H9 (cell line): ENCODE data around the gene SEMA5A. TPM values are rescaled to one million over a fixed set of nuclear protein-coding genes. Genes with fewer than 3 reads are reported as not detected.

Experiments used
- DNase-seq: peaks from one replicate; pipeline ENCODE4 v3.0.0-alpha.2; 2017
- H2AFZ ChIP-seq: one replicate; pipeline ENCODE4 v1.6.1; 2013; ENCODE audit warnings: mild to moderate bottlenecking, low read length, control low read depth, moderate library complexity
- H2AK5ac ChIP-seq: 2 replicates; pipeline ENCODE4 v1.6.1; 2013; ENCODE audit warnings: low read length, control low read depth, mixed read lengths; ENCODE audit not compliant: insufficient read length
- H2BK120ac ChIP-seq: one replicate; pipeline ENCODE4 v1.6.1; 2013; ENCODE audit warnings: low read depth, mild to moderate bottlenecking, low read length, control low read depth, inconsistent platforms; ENCODE audit not compliant: poor library complexity, severe bottlenecking
- H2BK12ac ChIP-seq: 2 replicates; pipeline ENCODE4 v1.6.1; 2013; ENCODE audit warnings: low read length, control low read depth, mixed read lengths, low read depth; ENCODE audit not compliant: insufficient read length
- H2BK15ac ChIP-seq: 2 replicates; pipeline ENCODE4 v1.6.1; 2013; ENCODE audit warnings: low read depth, low read length, control low read depth
- H2BK20ac ChIP-seq: one replicate; pipeline ENCODE4 v1.6.1; 2013; ENCODE audit warnings: low read depth, mild to moderate bottlenecking, low read length, control low read depth, inconsistent platforms; ENCODE audit not compliant: poor library complexity, severe bottlenecking
- H2BK5ac ChIP-seq: 2 replicates; pipeline ENCODE4 v1.6.1; 2013; ENCODE audit warnings: low read length, control low read depth, mixed read lengths; ENCODE audit not compliant: insufficient read length
- H3K14ac ChIP-seq: 2 replicates; pipeline ENCODE4 v1.6.1; 2013; ENCODE audit warnings: low read length, control low read depth; ENCODE audit not compliant: insufficient read depth
- H3K18ac ChIP-seq: 2 replicates; pipeline ENCODE4 v1.6.1; 2013; ENCODE audit warnings: low read depth, mild to moderate bottlenecking, mixed read lengths, low read length, control low read depth; ENCODE audit not compliant: insufficient read length
- H3K23ac ChIP-seq: 2 replicates; pipeline ENCODE4 v1.6.1; 2013; ENCODE audit warnings: low read length, control low read depth, mixed read lengths, low read depth; ENCODE audit not compliant: insufficient read length
- H3K23me2 ChIP-seq: 2 replicates; pipeline ENCODE4 v1.6.1; 2013; ENCODE audit warnings: low read depth, mild to moderate bottlenecking, mixed read lengths, low read length, control low read depth; ENCODE audit not compliant: insufficient read length, poor library complexity, severe bottlenecking
- H3K27ac ChIP-seq: 2 replicates; pipeline ENCODE4 v1.5.1; 2013; ENCODE audit warnings: low read length, control low read depth, mixed read lengths, low read depth; ENCODE audit not compliant: insufficient read length
- H3K27me3 ChIP-seq: 2 replicates; pipeline ENCODE4 v1.6.1; 2013; ENCODE audit warnings: low read length, control low read depth, inconsistent platforms; ENCODE audit not compliant: insufficient read depth
- H3K4ac ChIP-seq: 2 replicates; pipeline ENCODE4 v1.6.1; 2013; ENCODE audit warnings: low read depth, mild to moderate bottlenecking, control low read depth, inconsistent platforms, low read length, moderate library complexity
- H3K4me1 ChIP-seq: 2 replicates; pipeline ENCODE4 v1.6.1; 2013; ENCODE audit warnings: low read length, control low read depth, inconsistent platforms; ENCODE audit not compliant: insufficient read depth
- H3K4me2 ChIP-seq: 2 replicates; pipeline ENCODE4 v1.6.1; 2013; ENCODE audit warnings: low read length, control low read depth, mixed read lengths; ENCODE audit not compliant: insufficient read length, insufficient read depth
- H3K56ac ChIP-seq: 2 replicates; pipeline ENCODE4 v1.6.1; 2013; ENCODE audit warnings: low read depth, mild to moderate bottlenecking, mixed read lengths, low read length, control low read depth; ENCODE audit not compliant: insufficient read length
- H3K79me1 ChIP-seq: 2 replicates; pipeline ENCODE4 v1.6.1; 2013; ENCODE audit warnings: low read depth, mild to moderate bottlenecking, moderate library complexity, low read length, control low read depth, inconsistent platforms; ENCODE audit not compliant: insufficient read depth, poor library complexity, severe bottlenecking
- H3K79me2 ChIP-seq: 2 replicates; pipeline ENCODE4 v1.6.1; 2013; ENCODE audit warnings: low read length, control low read depth, inconsistent platforms; ENCODE audit not compliant: insufficient read depth
- H3K9ac ChIP-seq: 2 replicates; pipeline ENCODE4 v1.6.1; 2013; ENCODE audit warnings: low read length, control low read depth, mixed read lengths; ENCODE audit not compliant: insufficient read length; ENCODE audit errors: extremely low read depth
- H3K9me3 ChIP-seq: one replicate; pipeline ENCODE4 v1.6.1; 2013; ENCODE audit warnings: low read depth, low read length, inconsistent platforms; ENCODE audit not compliant: control insufficient read depth
- H3T11ph ChIP-seq: one replicate; pipeline ENCODE4 v1.6.1; 2013; ENCODE audit warnings: mild to moderate bottlenecking, low read length, control low read depth, inconsistent platforms
- H4K20me1 ChIP-seq: one replicate; pipeline ENCODE4 v1.6.1; 2013; ENCODE audit not compliant: control insufficient read depth, insufficient read length, insufficient read depth
- H4K5ac ChIP-seq: 2 replicates; pipeline ENCODE4 v1.6.1; 2013; ENCODE audit warnings: low read depth, mild to moderate bottlenecking, mixed read lengths, low read length, control low read depth; ENCODE audit not compliant: insufficient read length
- H4K8ac ChIP-seq: replicated peaks from 2 replicates; pipeline ENCODE4 v1.6.1; 2013; ENCODE audit warnings: low read length, control low read depth, mixed read lengths, low read depth; ENCODE audit not compliant: insufficient read length
- H4K91ac ChIP-seq: 2 replicates; pipeline ENCODE4 v1.6.1; 2013; ENCODE audit warnings: low read depth, mild to moderate bottlenecking, moderate library complexity, mixed read lengths, low read length, control low read depth; ENCODE audit not compliant: insufficient read length
- H3K27ac Mint-ChIP-seq, 3 experiments: 2 replicates in 2 of 3; 3 replicates in 1 of 3; pipeline ENCODE4 v1.8.0; 2020 to 2021; ENCODE audit warnings: mixed read lengths in 3 of 3, mild to moderate bottlenecking in 1 of 3, moderate library complexity in 1 of 3
- H3K27me3 Mint-ChIP-seq: 2 replicates; pipeline ENCODE4 v1.8.0; 2021; ENCODE audit warnings: low read depth, mild to moderate bottlenecking, moderate library complexity, mixed read lengths
- H3K36me3 Mint-ChIP-seq, 3 experiments: 2 replicates in 2 of 3; 3 replicates in 1 of 3; pipeline ENCODE4 v1.8.0; 2020 to 2021; ENCODE audit warnings: low read depth in 3 of 3, mixed read lengths in 3 of 3; ENCODE audit not compliant: insufficient read depth in 1 of 3
- H3K4me1 Mint-ChIP-seq, 2 experiments: 2 replicates each; pipeline ENCODE4 v1.8.0; 2020; ENCODE audit warnings: mixed read lengths in 2 of 2
- H3K4me3 Mint-ChIP-seq, 2 experiments: 2 replicates in 1 of 2; 3 replicates in 1 of 2; pipeline ENCODE4 v1.8.0; 2020 to 2021; ENCODE audit warnings: mild to moderate bottlenecking in 2 of 2, mixed read lengths in 2 of 2, moderate library complexity in 1 of 2
- H3K9me3 Mint-ChIP-seq, 2 experiments: 2 replicates in 1 of 2; 3 replicates in 1 of 2; pipeline ENCODE4 v1.8.0; 2020; ENCODE audit warnings: mild to moderate bottlenecking in 2 of 2, mixed read lengths in 2 of 2, moderate library complexity in 1 of 2
- WGBS: extraction: QIAGEN DNeasy Blood & Tissue Kit; methylation state at CpG from one replicate; pipeline ENCODE4 v1.1.7; 2013; ENCODE audit warnings: missing lambda C conversion rate, low lambda C conversion rate, mixed read lengths; ENCODE audit not compliant: insufficient read length; ENCODE audit errors: extremely low coverage; 5-methylcytosine and 5-hydroxymethylcytosine counted together
- total RNA-seq: library from RNA; stranded (reverse); gene quantifications from 2 replicates; pipeline ENCODE4 v1.2.1, GENCODE V29; 2021
- TF ChIP-seq, protein P1 (sequence below): fragments of 200-600 bp; sonication (generic); conservative IDR thresholded peaks from 3 replicates; pipeline ENCODE4 v1.8.0; 2021; ENCODE audit warnings: antibody characterized with exemption, mild to moderate bottlenecking

Gene SEMA5A
- total RNA-seq, 1 experiment from 2014 or later: 4.3 TPM

DNA sequence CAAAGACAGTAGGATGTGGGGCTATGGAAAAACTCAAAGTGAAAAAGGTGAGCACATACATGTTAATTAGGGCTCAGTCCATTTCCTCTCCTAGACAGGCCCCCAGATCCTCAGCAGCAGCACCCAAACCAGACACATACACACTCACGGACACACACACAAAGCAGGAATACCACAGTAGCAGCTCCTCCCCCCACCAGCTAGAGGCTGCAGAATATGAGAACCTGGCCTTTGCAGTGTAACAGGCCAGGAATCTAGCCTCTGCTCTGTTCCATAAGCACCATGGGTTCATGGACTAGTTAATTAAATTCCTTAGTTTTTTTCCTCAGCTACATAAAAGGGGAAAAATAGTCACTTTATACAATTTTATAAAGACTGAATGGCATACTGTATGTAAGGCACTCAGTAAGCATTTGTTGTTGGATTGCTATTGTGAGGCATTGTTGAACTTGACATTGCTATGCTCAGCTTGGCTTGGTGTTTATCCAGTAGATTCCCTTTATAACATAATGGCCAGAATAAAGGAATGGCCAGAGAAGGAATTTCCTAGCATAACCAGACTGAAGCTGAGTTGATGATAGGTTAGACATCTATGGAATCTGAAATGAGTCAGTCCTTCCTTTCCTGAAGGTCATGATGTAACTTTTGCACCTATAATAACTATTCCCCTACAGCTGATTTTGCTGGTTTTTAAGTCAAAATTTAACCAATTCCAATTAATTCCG, 186.8 kb downstream of the SEMA5A start:
- TF ChIP-seq, protein P1, sequence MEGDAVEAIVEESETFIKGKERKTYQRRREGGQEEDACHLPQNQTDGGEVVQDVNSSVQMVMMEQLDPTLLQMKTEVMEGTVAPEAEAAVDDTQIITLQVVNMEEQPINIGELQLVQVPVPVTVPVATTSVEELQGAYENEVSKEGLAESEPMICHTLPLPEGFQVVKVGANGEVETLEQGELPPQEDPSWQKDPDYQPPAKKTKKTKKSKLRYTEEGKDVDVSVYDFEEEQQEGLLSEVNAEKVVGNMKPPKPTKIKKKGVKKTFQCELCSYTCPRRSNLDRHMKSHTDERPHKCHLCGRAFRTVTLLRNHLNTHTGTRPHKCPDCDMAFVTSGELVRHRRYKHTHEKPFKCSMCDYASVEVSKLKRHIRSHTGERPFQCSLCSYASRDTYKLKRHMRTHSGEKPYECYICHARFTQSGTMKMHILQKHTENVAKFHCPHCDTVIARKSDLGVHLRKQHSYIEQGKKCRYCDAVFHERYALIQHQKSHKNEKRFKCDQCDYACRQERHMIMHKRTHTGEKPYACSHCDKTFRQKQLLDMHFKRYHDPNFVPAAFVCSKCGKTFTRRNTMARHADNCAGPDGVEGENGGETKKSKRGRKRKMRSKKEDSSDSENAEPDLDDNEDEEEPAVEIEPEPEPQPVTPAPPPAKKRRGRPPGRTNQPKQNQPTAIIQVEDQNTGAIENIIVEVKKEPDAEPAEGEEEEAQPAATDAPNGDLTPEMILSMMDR: no peak
- H3K27ac Mint-ChIP-seq: no peak overlapping the region; a peak in 1 of 7 replicates
- Histone ChIP-seq H3K18ac (no peak overlapping the region), H2BK12ac (no peak overlapping the region), H2BK120ac (no peak overlapping the region), H3K14ac (no peak overlapping the region), H3K79me1 (no peaks in the 10 kb centered on the region), H3K4ac (no peak overlapping the region), H2AFZ (no peak overlapping the region), H4K5ac (no peak overlapping the region), H3K4me1 (no peaks in the 10 kb centered on the region), H3T11ph (no peak overlapping the region), H3K9ac (no peak overlapping the region), H3K4me2 (no peak overlapping the region), H3K27me3 (no peaks in the 10 kb centered on the region), H2AK5ac (no peak overlapping the region), H3K23me2 (no peaks in the 10 kb centered on the region), H4K8ac (no peak overlapping the region), H2BK20ac (no peak overlapping the region), H4K20me1 (no peaks in the 10 kb centered on the region), H3K27ac (no peak overlapping the region), H3K23ac (no peak overlapping the region), H4K91ac (no peak overlapping the region), H3K79me2 (no peaks in the 10 kb centered on the region), H3K56ac (no peak overlapping the region), H2BK5ac (no peak overlapping the region), H2BK15ac (no peak overlapping the region), H3K9me3 (no peaks in the 10 kb centered on the region)
- no CpG with 5 or more reads among the region's 2 CpGs for WGBS
- no peak for DNase-seq
- H3K4me1 Mint-ChIP-seq: peaks cover 4% of the 10 kb centered on the region in 2 experiments; a peak in 3 of 4 replicates
- no peak overlapping the region for H3K4me3 Mint-ChIP-seq
- H3K36me3 Mint-ChIP-seq: no peaks in the 10 kb centered on the region; a peak in 1 of 7 replicates
- H3K9me3 Mint-ChIP-seq: no peaks in the 10 kb centered on the region
- no peaks in the 10 kb centered on the region for H3K27me3 Mint-ChIP-seq
